Fibroblast of lung (primary cell): ENCODE results near the gene SEC14L1.

Experiments
- CTCF ChIP-seq, 2 donors: IDR thresholded peaks in 1 of 2; conservative IDR thresholded peaks in 1 of 2; 1 replicate in 1 of 2; 2 replicates in 1 of 2; pipeline ENCODE4 v1.5.1; 2011 to 2012; ENCODE audit warnings: low read length in 2 of 2, control low read depth in 1 of 2, inconsistent platforms in 1 of 2, low read depth in 1 of 2, mild to moderate bottlenecking in 1 of 2
- EZH2 ChIP-seq: IDR thresholded peaks from 2 replicates; pipeline ENCODE4 v1.5.1; 2012; ENCODE audit warnings: low read length, control low read depth, mild to moderate bottlenecking; ENCODE audit errors: missing control alignments

GRCh38 chr17:77116371-77116860, 24.4 kb upstream of the SEC14L1 start:
- TF ChIP-seq CTCF (conservative IDR thresholded peaks at IDR 0.05 in 1 of 2, IDR thresholded peaks at IDR 0.05 in 1 of 2; ENCODE audit: low read depth in 1 of 2, low read length in 2 of 2): no peak
- TF ChIP-seq EZH2: no peak
